ENCODE results near the gene CRKL. TPM values are rescaled to one million over a fixed set of nuclear protein-coding genes. Genes with fewer than 3 reads are reported as not detected.
A peak's percentile ranks its signal among the peaks of the same experiment; 100 is the strongest.
"Not testable (repeated sequence)": the region's sequence is repeated elsewhere in the genome, so short reads cannot be mapped to it uniquely, and the experiment has no call there.

The CRKL gene
- total RNA-seq, 1 experiment from 2014 or later, result 106 TPM

- H3K9ac ChIP-seq (ENCODE audit: extremely low read depth, insufficient read length, low read length); H3K4me2 ChIP-seq (ENCODE audit: insufficient read depth, insufficient read length, low read length); H4K20me1 ChIP-seq (ENCODE audit: control insufficient read depth, insufficient read depth, insufficient read length); H2BK5ac ChIP-seq (ENCODE audit: insufficient read length, low read length); H2BK15ac ChIP-seq (ENCODE audit: low read depth, low read length); H3K4me1 ChIP-seq (ENCODE audit: insufficient read depth, low read length); H3K56ac ChIP-seq (ENCODE audit: insufficient read length, low read depth, low read length); H4K8ac ChIP-seq (replicated peaks; ENCODE audit: insufficient read length, low read depth, low read length); H3K4ac ChIP-seq (ENCODE audit: low read depth, low read length); H3K9me3 Mint-ChIP-seq; H2BK120ac ChIP-seq (ENCODE audit: low read depth, low read length, poor library complexity, severe bottlenecking); H3K27ac ChIP-seq (ENCODE audit: insufficient read length, low read depth, low read length); H4K91ac ChIP-seq (ENCODE audit: insufficient read length, low read depth, low read length); H3T11ph ChIP-seq (ENCODE audit: low read length); H3K23me2 ChIP-seq (ENCODE audit: insufficient read length, low read depth, low read length, poor library complexity, severe bottlenecking); DNase-seq; H3K79me1 ChIP-seq (ENCODE audit: insufficient read depth, low read depth, low read length, poor library complexity, severe bottlenecking); H3K4me3 Mint-ChIP-seq; H3K14ac ChIP-seq (ENCODE audit: insufficient read depth, low read length); H3K9me3 ChIP-seq (ENCODE audit: control insufficient read depth, low read depth, low read length); H2AK5ac ChIP-seq (ENCODE audit: insufficient read length, low read length); H4K5ac ChIP-seq (ENCODE audit: insufficient read length, low read depth, low read length); H3K18ac ChIP-seq (ENCODE audit: insufficient read length, low read depth, low read length); H2BK20ac ChIP-seq (ENCODE audit: low read depth, low read length, poor library complexity, severe bottlenecking); H2BK12ac ChIP-seq (ENCODE audit: insufficient read length, low read depth, low read length); H3K27me3 ChIP-seq (ENCODE audit: insufficient read depth, low read length); H3K27me3 Mint-ChIP-seq (ENCODE audit: low read depth); H3K23ac ChIP-seq (ENCODE audit: insufficient read length, low read depth, low read length); H2AFZ ChIP-seq (ENCODE audit: low read length): not testable (repeated sequence)
- Mint-ChIP-seq H3K4me1 (peaks cover 22 to 24% of the 10 kb centered on the region in 2 experiments), H3K27ac (peak overlapping the region in 1 of 3 experiments; percentile 62; a peak in 3 of 7 replicates), H3K36me3 (ENCODE audit: insufficient read depth in 1 of 3, low read depth in 3 of 3) (peaks cover 34 to 74% (median 56%) of the 10 kb centered on the region in 3 experiments)
- H3K79me2 ChIP-seq (ENCODE audit: insufficient read depth, low read length), result peaks cover 74% of the 10 kb centered on the region; the same call in 1 of the 2 replicates
- no CpG with 5 or more reads among the region's 11 CpGs for WGBS (ENCODE audit: extremely low coverage, insufficient read length, low lambda C conversion rate)
Observed at GRCh38 chr22:20935780-20936539, 18.8 kb downstream of the CRKL start.
